DND-41 (cell line): ENCODE data around the gene TBC1D2B.

Experiments
- ATAC-seq: fragments of 200-7000 bp; cut with Tn5 transposase; 3 replicates; pipeline ENCODE4 v1.9.1; 2021; ENCODE audit warnings: low read depth; ENCODE audit not compliant: insufficient read depth
- DNase-seq: peaks from one replicate; pipeline ENCODE4 v3.0.0-alpha.2; 2020
- H2AFZ ChIP-seq: 2 replicates; pipeline ENCODE4 v1.6.0; 2012; ENCODE audit warnings: low read depth, low read length
- H3K27ac ChIP-seq: 2 replicates; pipeline ENCODE4 v1.5.1; 2012; ENCODE audit warnings: low read length, inconsistent platforms
- H3K27me3 ChIP-seq: fragments of 200-600 bp; sonication (generic); 2 replicates; pipeline ENCODE4 v1.6.0; 2012; ENCODE audit warnings: low read length, mild to moderate bottlenecking, inconsistent platforms; ENCODE audit not compliant: insufficient read depth, poor library complexity
- H3K36me3 ChIP-seq: 2 replicates; pipeline ENCODE4 v1.5.1; 2012; ENCODE audit warnings: low read length, inconsistent platforms; ENCODE audit not compliant: insufficient read depth
- H3K4me1 ChIP-seq: 2 replicates; pipeline ENCODE4 v1.5.1; 2012; ENCODE audit warnings: mild to moderate bottlenecking, low read length; ENCODE audit not compliant: insufficient read depth
- H3K4me2 ChIP-seq: 2 replicates; pipeline ENCODE4 v1.6.0; 2012; ENCODE audit warnings: mild to moderate bottlenecking, moderate library complexity, low read length, inconsistent platforms; ENCODE audit not compliant: insufficient read depth
- H3K4me3 ChIP-seq, 2 experiments: fragments of 200-600 bp in 1 of 2; shearing (Covaris generic) in 1 of 2; 2 replicates each; pipeline ENCODE4 v1.5.1; 2012 to 2016; ENCODE audit warnings: inconsistent platforms in 2 of 2, low read length in 2 of 2, mild to moderate bottlenecking in 2 of 2, low read depth in 1 of 2, moderate library complexity in 1 of 2
- H3K79me2 ChIP-seq: 2 replicates; pipeline ENCODE4 v1.6.0; 2012; ENCODE audit warnings: low read length, inconsistent platforms; ENCODE audit not compliant: insufficient read depth
- H3K9ac ChIP-seq: 2 replicates; pipeline ENCODE4 v1.6.0; 2012; ENCODE audit warnings: low read depth, mild to moderate bottlenecking, inconsistent platforms, low read length, moderate library complexity
- H3K9me3 ChIP-seq: 2 replicates; pipeline ENCODE4 v1.5.1; 2012; ENCODE audit warnings: low read length, moderate library complexity, mild to moderate bottlenecking, inconsistent platforms; ENCODE audit not compliant: insufficient read depth, severe bottlenecking
- H4K20me1 ChIP-seq: 2 replicates; pipeline ENCODE4 v1.6.0; 2012; ENCODE audit warnings: low read length; ENCODE audit not compliant: insufficient read depth
- EZH2 ChIP-seq: IDR thresholded peaks from 3 replicates; pipeline ENCODE4 v1.6.1; 2012; ENCODE audit warnings: borderline replicate concordance, low read depth, mild to moderate bottlenecking, moderate library complexity, low read length, inconsistent platforms; ENCODE audit not compliant: severe bottlenecking
- TF ChIP-seq, protein P1 (sequence below): IDR thresholded peaks from 2 replicates; pipeline ENCODE4 v1.5.1; 2012; ENCODE audit warnings: borderline replicate concordance, low read length, moderate library complexity, mild to moderate bottlenecking; ENCODE audit not compliant: poor library complexity, severe bottlenecking; ENCODE audit errors: extremely low read depth

The TBC1D2B gene

DNA sequence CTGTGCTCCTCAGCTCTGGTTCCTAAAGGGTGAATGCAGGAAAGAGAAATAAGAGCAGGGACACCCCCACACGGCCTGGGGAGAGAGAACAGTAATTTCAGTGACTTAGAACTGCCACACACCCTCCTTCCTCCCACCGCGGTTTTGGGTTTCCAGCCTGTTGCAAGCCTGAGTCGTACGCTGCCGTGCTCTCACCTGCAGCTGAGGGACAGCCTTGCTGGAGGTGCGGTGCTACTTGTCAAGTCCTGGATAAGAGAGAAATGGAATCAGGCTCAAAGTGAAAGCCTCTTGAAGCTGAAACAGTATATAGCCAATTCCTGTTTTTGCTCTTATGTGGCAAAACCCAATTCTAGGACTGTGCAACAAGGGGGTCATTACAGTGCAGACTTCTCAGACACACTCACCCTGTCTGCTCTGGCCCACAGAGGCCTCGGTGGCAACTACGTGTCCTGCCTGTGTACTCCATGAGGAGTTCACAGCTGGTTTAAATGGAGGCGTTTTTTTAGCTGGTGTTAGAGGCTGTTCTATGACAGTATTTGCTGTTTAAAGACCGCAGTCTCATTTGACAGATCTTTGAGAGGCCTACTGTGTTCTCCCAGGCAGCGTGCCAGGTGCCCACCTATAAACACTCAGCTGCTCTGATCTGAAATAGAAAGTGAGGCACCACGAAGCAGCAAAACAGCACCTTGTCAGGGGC is 42.9 kb downstream of the TBC1D2B start:
- no peaks in the 10 kb centered on the region for H3K9me3 ChIP-seq
- peak; percentile 78 for DNase-seq
- no peak overlapping the region; the same call in 1 of the 2 replicates for H3K4me2 ChIP-seq
- H3K79me2 ChIP-seq: peaks cover 18% of the 10 kb centered on the region
- peak overlapping the region; percentile 7; the same call in 1 of the 2 replicates for H3K9ac ChIP-seq
- H4K20me1 ChIP-seq: peaks cover 6% of the 10 kb centered on the region; the same call in 1 of the 2 replicates
- peaks cover 35% of the 10 kb centered on the region for H3K36me3 ChIP-seq
- TF ChIP-seq EZH2: no peak
- TF ChIP-seq, protein P1, sequence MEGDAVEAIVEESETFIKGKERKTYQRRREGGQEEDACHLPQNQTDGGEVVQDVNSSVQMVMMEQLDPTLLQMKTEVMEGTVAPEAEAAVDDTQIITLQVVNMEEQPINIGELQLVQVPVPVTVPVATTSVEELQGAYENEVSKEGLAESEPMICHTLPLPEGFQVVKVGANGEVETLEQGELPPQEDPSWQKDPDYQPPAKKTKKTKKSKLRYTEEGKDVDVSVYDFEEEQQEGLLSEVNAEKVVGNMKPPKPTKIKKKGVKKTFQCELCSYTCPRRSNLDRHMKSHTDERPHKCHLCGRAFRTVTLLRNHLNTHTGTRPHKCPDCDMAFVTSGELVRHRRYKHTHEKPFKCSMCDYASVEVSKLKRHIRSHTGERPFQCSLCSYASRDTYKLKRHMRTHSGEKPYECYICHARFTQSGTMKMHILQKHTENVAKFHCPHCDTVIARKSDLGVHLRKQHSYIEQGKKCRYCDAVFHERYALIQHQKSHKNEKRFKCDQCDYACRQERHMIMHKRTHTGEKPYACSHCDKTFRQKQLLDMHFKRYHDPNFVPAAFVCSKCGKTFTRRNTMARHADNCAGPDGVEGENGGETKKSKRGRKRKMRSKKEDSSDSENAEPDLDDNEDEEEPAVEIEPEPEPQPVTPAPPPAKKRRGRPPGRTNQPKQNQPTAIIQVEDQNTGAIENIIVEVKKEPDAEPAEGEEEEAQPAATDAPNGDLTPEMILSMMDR: peak; percentile 13
- no peak overlapping the region for H3K4me3 ChIP-seq
- no peak overlapping the region for H2AFZ ChIP-seq
- peaks cover 39% of the 10 kb centered on the region for H3K4me1 ChIP-seq
- H3K27ac ChIP-seq: peak overlapping the region; percentile 66
- peak; percentile 92 for ATAC-seq
- no peaks in the 10 kb centered on the region for H3K27me3 ChIP-seq

DNA sequence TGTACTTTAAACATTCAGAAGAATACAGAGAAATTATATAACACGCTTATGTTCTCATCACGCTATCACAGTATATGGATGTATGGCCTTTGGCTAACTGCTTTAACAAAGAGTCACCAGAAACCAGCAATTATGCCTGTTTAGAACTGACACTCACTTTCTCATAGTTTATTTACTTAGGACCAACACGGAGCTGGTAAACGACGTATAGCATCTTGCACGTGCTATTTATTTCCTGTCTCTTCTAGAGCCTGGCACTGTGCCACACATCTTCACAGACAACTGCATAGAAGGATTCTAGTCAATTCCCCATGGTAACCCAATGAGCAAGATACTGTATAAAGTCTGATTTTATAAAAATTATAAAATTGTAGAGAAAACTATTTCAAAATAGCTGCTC is 43.6 kb downstream of the TBC1D2B start:
- peaks cover 30% of the 10 kb centered on the region for H3K36me3 ChIP-seq
- DNase-seq: peak; percentile 60
- ATAC-seq: peak; percentile 50
- peaks cover 6% of the 10 kb centered on the region; the same call in 1 of the 2 replicates for H4K20me1 ChIP-seq
- peaks cover 14% of the 10 kb centered on the region for H3K79me2 ChIP-seq
- no peak overlapping the region; the same call in 1 of the 2 replicates for H3K9ac ChIP-seq
- no peak overlapping the region for H3K4me3 ChIP-seq
- peaks cover 39% of the 10 kb centered on the region for H3K4me1 ChIP-seq
- no peaks in the 10 kb centered on the region for H3K27me3 ChIP-seq
- no peak overlapping the region for H3K4me2 ChIP-seq
- no peaks in the 10 kb centered on the region for H3K9me3 ChIP-seq
- H3K27ac ChIP-seq: 0 out of 2 replicates have a peak overlapping the region, but pooled peaks have one; percentile 27
- no peak for TF ChIP-seq EZH2
- TF ChIP-seq, protein P1: no peak
- no peak overlapping the region for H2AFZ ChIP-seq

DNA sequence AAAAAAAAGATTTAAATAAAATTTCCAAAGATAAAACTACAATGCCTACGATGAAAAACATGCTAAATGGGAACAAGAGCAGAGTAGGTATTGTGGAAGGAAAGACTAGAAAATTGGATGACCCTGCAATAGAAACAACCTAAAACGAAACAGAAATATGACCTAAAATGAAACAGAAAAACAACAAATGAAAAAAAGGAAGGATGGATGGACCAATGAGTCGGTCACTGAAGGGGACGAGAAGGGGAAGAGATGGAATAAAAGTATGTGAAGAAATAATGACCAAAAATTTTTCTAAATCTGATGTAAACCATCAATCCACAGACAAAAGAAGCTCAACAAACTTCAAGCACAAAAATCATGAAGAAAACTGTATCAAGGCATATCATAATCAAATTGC is 44.8 kb downstream of the TBC1D2B start:
- DNase-seq (no peak), ATAC-seq (no peak)
- no peaks in the 10 kb centered on the region for H3K27me3 ChIP-seq
- no peak overlapping the region for H3K27ac ChIP-seq
- peaks cover 26% of the 10 kb centered on the region for H3K36me3 ChIP-seq
- peaks cover 7% of the 10 kb centered on the region for H3K79me2 ChIP-seq
- H3K4me1 ChIP-seq: peaks cover 39% of the 10 kb centered on the region
- H4K20me1 ChIP-seq: peaks cover 6% of the 10 kb centered on the region; the same call in 1 of the 2 replicates
- H3K9ac ChIP-seq: no peak overlapping the region
- H2AFZ ChIP-seq: no peak overlapping the region
- TF ChIP-seq EZH2: no peak
- TF ChIP-seq, protein P1: no peak
- no peak overlapping the region for H3K4me2 ChIP-seq
- H3K9me3 ChIP-seq: no peaks in the 10 kb centered on the region
- no peak overlapping the region for H3K4me3 ChIP-seq
